SK-N-SH (cell line): ENCODE measurements around the gene SH3TC1. TPM values are rescaled to one million over a fixed set of nuclear protein-coding genes. Genes with fewer than 3 reads are reported as not detected.

ENCODE experiments used
- CTCF ChIA-PET: fragments of 300-600, 350-600 bp; formaldehyde crosslinking; extraction: SDS; loops from one replicate; lab custom pipeline; 2021; lab: Yijun Ruan, JAX
- POLR2A ChIA-PET: fragments of 350-600 bp; sonication (Branson Sonifier 250); formaldehyde crosslinking; extraction: SDS; loops from one replicate; lab custom pipeline; 2020; ENCODE audit warnings: antibody characterized with exemption, inconsistent platforms; lab: Yijun Ruan, JAX
- DNase-seq: peaks from one replicate; pipeline ENCODE4 v3.0.0; 2012
- H2AFZ ChIP-seq: fragments of 200-600 bp; sonication (generic); 2 replicates; pipeline ENCODE4 v1.8.1; 2016; ENCODE audit warnings: antibody characterized with exemption, mild to moderate bottlenecking, low read depth
- H3F3A ChIP-seq: fragments of 200-600 bp; sonication (generic); replicated peaks from 2 replicates; pipeline ENCODE3; 2016; ENCODE audit warnings: antibody characterized with exemption, mild to moderate bottlenecking; ENCODE audit not compliant: insufficient read depth
- H3K27ac ChIP-seq, 2 experiments: fragments of 200-500 bp in 1 of 2; fragments of 200-600 bp in 1 of 2; sonication (Bioruptor generic) in 1 of 2; sonication (generic), shearing (Covaris generic) in 1 of 2; 2 replicates each; pipeline versions ENCODE4 v1.5.1 to v1.6.1; 2014 to 2016; ENCODE audit warnings: low read depth in 2 of 2, inconsistent platforms in 1 of 2, low read length in 1 of 2, mild to moderate bottlenecking in 1 of 2, mixed read lengths in 1 of 2
- H3K27me3 ChIP-seq: fragments of 200-600 bp; sonication (generic), shearing (Covaris generic); 2 replicates; pipeline ENCODE4 v1.6.1; 2016; ENCODE audit warnings: mixed run types; ENCODE audit not compliant: insufficient read depth
- H3K36me3 ChIP-seq, 2 experiments: fragments of 200-500 bp in 1 of 2; fragments of 200-600 bp in 1 of 2; sonication (Bioruptor generic) in 1 of 2; sonication (generic) in 1 of 2; replicated peaks in 1 of 2; 2 replicates each; pipeline versions ENCODE3 to v1.5.1; 2014 to 2016; ENCODE audit warnings: low read length in 1 of 2, mild to moderate bottlenecking in 1 of 2; ENCODE audit not compliant: insufficient read depth in 2 of 2, control insufficient read depth in 1 of 2
- H3K4me1 ChIP-seq, 2 experiments: fragments of 200-500 bp in 1 of 2; fragments of 200-600 bp in 1 of 2; sonication (Bioruptor generic) in 1 of 2; sonication (generic), shearing (Covaris generic) in 1 of 2; 2 replicates each; pipeline versions ENCODE4 v1.5.1 to v1.6.1; 2014 to 2016; ENCODE audit warnings: low read depth in 1 of 2, low read length in 1 of 2, mixed run types in 1 of 2; ENCODE audit not compliant: insufficient read depth in 2 of 2, control insufficient read depth in 1 of 2
- H3K4me2 ChIP-seq: fragments of 200-600 bp; sonication (generic), shearing (Covaris generic); 2 replicates; pipeline ENCODE4 v1.6.1; 2017; ENCODE audit warnings: mixed run types
- H3K4me3 ChIP-seq, 2 experiments: fragments of 200-500 bp in 1 of 2; fragments of 200-600 bp in 1 of 2; sonication (Bioruptor generic) in 1 of 2; sonication (generic), shearing (Covaris generic) in 1 of 2; 2 replicates each; pipeline versions ENCODE4 v1.5.1 to v1.8.1; 2014 to 2016; ENCODE audit warnings: low read depth in 2 of 2, inconsistent platforms in 1 of 2, low read length in 1 of 2, mild to moderate bottlenecking in 1 of 2, mixed read lengths in 1 of 2, moderate library complexity in 1 of 2
- H3K79me2 ChIP-seq: fragments of 200-600 bp; sonication (generic); 2 replicates; pipeline ENCODE4 v1.8.1; 2017; ENCODE audit warnings: mild to moderate bottlenecking; ENCODE audit not compliant: insufficient read depth
- H3K9ac ChIP-seq: fragments of 200-600 bp; sonication (generic); 2 replicates; pipeline ENCODE4 v1.6.1; 2017; ENCODE audit warnings: mixed run types
- H3K9me2 ChIP-seq: fragments of 200-600 bp; sonication (generic); 2 replicates; pipeline ENCODE4 v1.6.1; 2017; ENCODE audit warnings: mixed run types
- H3K9me3 ChIP-seq: fragments of 200-600 bp; sonication (generic); 2 replicates; pipeline ENCODE4 v1.6.1; 2017; ENCODE audit warnings: mixed run types, mild to moderate bottlenecking, moderate library complexity
- H4K20me1 ChIP-seq: fragments of 200-600 bp; sonication (generic); 2 replicates; pipeline ENCODE4 v1.6.1; 2017; ENCODE audit warnings: mild to moderate bottlenecking, mixed run types; ENCODE audit not compliant: insufficient read depth
- FOSL2 ChIP-seq: IDR thresholded peaks from 2 replicates; pipeline ENCODE4 v1.4.0; 2012; ENCODE audit warnings: low read depth, mild to moderate bottlenecking, moderate library complexity, borderline replicate concordance
- FOXJ3 ChIP-seq: sonication (generic); formaldehyde crosslinking; IDR thresholded peaks from 2 replicates; pipeline ENCODE4 v1.5.1; 2020; ENCODE audit warnings: mild to moderate bottlenecking, missing genetic modification reagents
- GABPA ChIP-seq: IDR thresholded peaks from 2 replicates; pipeline ENCODE4 v1.4.0; 2012; ENCODE audit warnings: low read depth, mild to moderate bottlenecking
- JUND ChIP-seq: IDR thresholded peaks from 2 replicates; pipeline ENCODE4 v1.4.0; 2012
- MXI1 ChIP-seq: IDR thresholded peaks from 2 replicates; pipeline ENCODE4 v1.6.1; 2012; ENCODE audit warnings: mild to moderate bottlenecking, low read depth, low read length, improper control_type of control experiment
- NFIC ChIP-seq: IDR thresholded peaks from 2 replicates; pipeline ENCODE4 v1.4.0; 2012; ENCODE audit warnings: borderline replicate concordance
- RCOR1 ChIP-seq: fragments of 150-350 bp; IDR thresholded peaks from 2 replicates; pipeline ENCODE4 v1.6.1; 2017; ENCODE audit warnings: antibody characterized with exemption, low read length
- TCF12 ChIP-seq: IDR thresholded peaks from 2 replicates; pipeline ENCODE4 v1.4.0; 2012
- USF2 ChIP-seq: fragments of 150-350 bp; IDR thresholded peaks from 2 replicates; pipeline ENCODE4 v1.6.1; 2017; ENCODE audit warnings: antibody characterized with exemption, low read length, low read depth, borderline replicate concordance
- YY1 ChIP-seq: IDR thresholded peaks from 2 replicates; pipeline ENCODE4 v1.4.0; 2012; ENCODE audit warnings: low read depth, mild to moderate bottlenecking
- WGBS: methylation state at CpG from one replicate; pipeline ENCODE4 v1.1.6; 2017; ENCODE audit warnings: low lambda C conversion rate; 5-methylcytosine and 5-hydroxymethylcytosine counted together
- polyA plus RNA-seq, 3 experiments: library from polyadenylated mRNA; depleted of rRNA; stranded (reverse); fragments of >200 nt; gene quantifications; 2 replicates each; pipeline ENCODE4 v1.2.3, GENCODE V29; 2012

The SH3TC1 gene
- polyA plus RNA-seq, 1 of the 3 experiments (the other 2 are of a cell fraction), result 2.7 TPM

GRCh38 chr4:8276358-8277240, 77.5 kb downstream of the SH3TC1 start:
- no peaks in the 10 kb centered on the region for H3K9me2 ChIP-seq
- no peak for DNase-seq
- no peaks in the 10 kb centered on the region for H3K27me3 ChIP-seq
- H3K9me3 ChIP-seq, result no peaks in the 10 kb centered on the region
- no peaks in the 10 kb centered on the region for H4K20me1 ChIP-seq
- H3K9ac ChIP-seq, result no peak overlapping the region
- no peak overlapping the region for H3K27ac ChIP-seq
- POLR2A ChIA-PET, result interaction anchor here (1.7 kb wide), 1 partner anchor 8 kb away, joined by 4 read pairs; no protein-coding TSS in a partner anchor
- 0 out of 2 replicates have a peak overlapping the region, but pooled peaks have one; percentile 11 for H3K4me2 ChIP-seq
- no peaks in the 10 kb centered on the region for H3K36me3 ChIP-seq
- H2AFZ ChIP-seq, result no peak overlapping the region
- H3K4me3 ChIP-seq, result no peak overlapping the region
- TF ChIP-seq RCOR1, result no peak
- no peak for TF ChIP-seq NFIC
- no peak for TF ChIP-seq USF2
- TF ChIP-seq GABPA, result no peak
- TF ChIP-seq YY1, result no peak
- TF ChIP-seq TCF12, result no peak
- no peak for TF ChIP-seq JUND
- no peak for TF ChIP-seq MXI1
- no peak for TF ChIP-seq FOXJ3 (CRISPR knock-in tag)
- 87% methylated on average over 21 of the region's 24 CpGs for WGBS
- peaks cover 8% of the 10 kb centered on the region for H3F3A ChIP-seq
- no peaks in the 10 kb centered on the region for H3K79me2 ChIP-seq
- CTCF ChIA-PET, result interaction anchor here (1.2 to 2.3 kb wide), 4 partner anchors 34 to 126 kb away, joined by 3 to 40 read pairs (median 8); no protein-coding TSS in a partner anchor
- peaks cover 38 to 39% of the 10 kb centered on the region in 2 experiments for H3K4me1 ChIP-seq

DNA sequence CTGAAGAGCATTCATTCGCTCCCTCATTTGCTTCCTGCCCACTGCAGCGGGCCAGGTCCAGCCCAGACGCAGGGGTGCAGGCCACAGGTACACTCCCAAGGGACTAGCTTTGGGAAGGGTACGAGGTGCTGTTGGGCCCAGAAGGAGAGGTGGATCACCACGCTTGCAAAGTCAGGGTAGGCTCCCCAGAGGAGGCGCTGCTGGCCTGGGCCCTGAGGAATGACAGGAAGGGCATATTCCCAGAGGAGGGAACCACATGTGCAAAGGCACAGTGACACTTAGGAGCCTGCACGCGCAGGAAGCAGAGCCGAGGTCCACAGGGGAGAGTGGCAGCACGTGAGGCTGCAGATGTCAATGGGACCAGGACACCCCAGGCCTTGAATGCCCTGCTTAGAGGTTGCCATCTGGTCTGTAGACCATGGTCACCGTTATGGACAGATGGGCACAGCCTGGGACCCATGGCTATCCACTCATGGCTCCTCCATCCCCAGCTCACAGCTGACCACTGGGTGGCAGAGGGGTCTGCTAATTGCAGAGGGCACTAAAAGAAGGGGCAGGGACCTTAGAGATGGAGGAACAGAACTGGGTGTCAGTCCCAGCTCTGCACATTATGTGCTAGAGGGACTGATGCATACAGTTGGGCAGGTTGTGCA, 78.4 kb downstream of the SH3TC1 start:
- TF ChIP-seq FOXJ3 (CRISPR knock-in tag) (no peak), FOSL2 (no peak)
- TF ChIP-seq, all 33 proteins: peak for 0
- peak overlapping the region; percentile 46; the same call in 1 of the 2 replicates for H3K4me2 ChIP-seq
- H3K4me3 ChIP-seq, result no peak overlapping the region
- H3K9me3 ChIP-seq, result no peaks in the 10 kb centered on the region
- no peaks in the 10 kb centered on the region for H3K36me3 ChIP-seq
- no peak overlapping the region for H2AFZ ChIP-seq
- POLR2A ChIA-PET, result no interaction called here
- peaks cover 8% of the 10 kb centered on the region for H3F3A ChIP-seq
- H3K27me3 ChIP-seq, result no peaks in the 10 kb centered on the region
- CTCF ChIA-PET, result interaction anchor here (1.2 kb wide), 2 partner anchors 35 to 92 kb away, joined by 3 to 5 read pairs; no protein-coding TSS in a partner anchor
- H3K27ac ChIP-seq, result peak overlapping the region in 1 of 2 experiments; percentile 85; a peak in 1 of 4 replicates
- DNase-seq, result no peak
- 100% methylated on average over 8 of the region's 11 CpGs for WGBS
- H3K4me1 ChIP-seq, result peaks cover 35 to 38% of the 10 kb centered on the region in 2 experiments
- H3K9ac ChIP-seq, result no peak overlapping the region
- H3K9me2 ChIP-seq, result no peaks in the 10 kb centered on the region
- no peaks in the 10 kb centered on the region for H3K79me2 ChIP-seq
- no peaks in the 10 kb centered on the region for H4K20me1 ChIP-seq
